B cell (primary cell): ENCODE measurements around the gene ALDH3A1. TPM values are rescaled to one million over a fixed set of nuclear protein-coding genes. Genes with fewer than 3 reads are reported as not detected.

ENCODE experiments used
- ATAC-seq: fragments of 200-7000 bp; cut with Tn5 transposase; one replicate; pipeline ENCODE4 v1.10.0; 2021; ENCODE audit warnings: low read depth, mild to moderate bottlenecking, moderate number of reproducible peaks, moderate library complexity
- CTCF ChIA-PET: fragments of 350-600 bp; sonication (Branson Sonifier 250); formaldehyde crosslinking; loops from one replicate; lab custom pipeline; 2021; ENCODE audit warnings: antibody characterized with exemption, inconsistent platforms; lab: Charles Lee
- POLR2A ChIA-PET: fragments of 350-600 bp; sonication (Branson Sonifier 250); formaldehyde crosslinking; loops from one replicate; lab custom pipeline; 2021; ENCODE audit warnings: antibody characterized with exemption; lab: Charles Lee
- DNase-seq: peaks from one replicate; pipeline ENCODE4 v3.0.0; 2013
- H2AFZ ChIP-seq: 2 replicates; pipeline ENCODE4 v1.6.1; 2012; ENCODE audit warnings: mild to moderate bottlenecking, low read depth, low read length; ENCODE audit not compliant: insufficient read depth, poor library complexity, severe bottlenecking
- H3K27ac ChIP-seq, 2 donors: 1 replicate in 1 of 2; 2 replicates in 1 of 2; pipeline ENCODE4 v1.5.1; 2012 to 2013; ENCODE audit warnings: low read length in 2 of 2, mild to moderate bottlenecking in 2 of 2, moderate library complexity in 1 of 2
- H3K27me3 ChIP-seq, 4 experiments: fragments of 200-600 bp in 1 of 4; sonication (generic) in 1 of 4; replicated peaks in 1 of 4; 1 replicate in 2 of 4; 2 replicates in 2 of 4; pipeline versions ENCODE4 v1.6.1 to v1.7.0; 2013 to 2016; ENCODE audit warnings: low read length in 3 of 4, mild to moderate bottlenecking in 2 of 4, mixed read lengths in 1 of 4, moderate library complexity in 1 of 4; ENCODE audit not compliant: insufficient read depth in 4 of 4, control insufficient read depth in 3 of 4; ENCODE audit errors: control extremely low read depth in 1 of 4
- H3K36me3 ChIP-seq, 2 experiments: replicated peaks in 1 of 2; 1 replicate in 1 of 2; 2 replicates in 1 of 2; pipeline versions ENCODE4 v1.6.1 to v1.7.1; 2013; ENCODE audit warnings: low read length in 1 of 2; ENCODE audit not compliant: insufficient read depth in 2 of 2, control insufficient read depth in 1 of 2; ENCODE audit errors: control extremely low read depth in 1 of 2, extremely low read depth in 1 of 2
- H3K4me1 ChIP-seq, 2 donors: fragments of 200-600 bp in 1 of 2; sonication (generic) in 1 of 2; 1 replicate in 1 of 2; 2 replicates in 1 of 2; pipeline versions ENCODE4 v1.5.1 to v1.6.1; 2013 to 2017; ENCODE audit warnings: low read length in 2 of 2; ENCODE audit not compliant: control insufficient read depth in 2 of 2, insufficient read depth in 2 of 2
- H3K4me2 ChIP-seq: replicated peaks from 2 replicates; pipeline ENCODE3; 2012; ENCODE audit warnings: mild to moderate bottlenecking, low read depth, low read length; ENCODE audit not compliant: poor library complexity, severe bottlenecking
- H3K4me3 ChIP-seq, 5 experiments: fragments of 200-600 bp in 1 of 5; sonication (generic) in 1 of 5; 1 replicate in 3 of 5; 2 replicates in 2 of 5; pipeline versions ENCODE4 v1.5.1 to v1.7.0; 2011 to 2016; ENCODE audit warnings: low read length in 4 of 5, mild to moderate bottlenecking in 4 of 5, low read depth in 2 of 5, control low read depth in 1 of 5, moderate library complexity in 1 of 5; ENCODE audit not compliant: insufficient read depth in 1 of 5; ENCODE audit errors: control extremely low read depth in 1 of 5, extremely low read depth in 1 of 5
- H3K79me2 ChIP-seq: fragments of 200-600 bp; sonication (generic); one replicate; pipeline ENCODE4 v1.6.0; 2016; ENCODE audit warnings: low read length; ENCODE audit not compliant: control insufficient read depth, insufficient read depth
- H3K9ac ChIP-seq: fragments of 200-600 bp; sonication (generic); 2 replicates; pipeline ENCODE4 v1.6.1; 2017; ENCODE audit warnings: mild to moderate bottlenecking, low read length, moderate library complexity
- H3K9me3 ChIP-seq, 3 donors: one replicate each; pipeline versions ENCODE4 v1.6.1 to v1.7.1; 2013; ENCODE audit warnings: low read length in 2 of 3; ENCODE audit not compliant: control insufficient read depth in 2 of 3, insufficient read depth in 1 of 3; ENCODE audit errors: control extremely low read depth in 1 of 3
- H4K20me1 ChIP-seq: 2 replicates; pipeline ENCODE4 v1.6.0; 2012; ENCODE audit warnings: mild to moderate bottlenecking, low read length; ENCODE audit not compliant: insufficient read depth, control insufficient read depth, poor library complexity, severe bottlenecking
- H3K27ac Mint-ChIP-seq: one replicate; pipeline ENCODE4 v1.8.0; 2021; ENCODE audit warnings: mixed read lengths
- H3K27me3 Mint-ChIP-seq: one replicate; pipeline ENCODE4 v1.8.0; 2021; ENCODE audit warnings: mixed read lengths
- H3K4me1 Mint-ChIP-seq: one replicate; pipeline ENCODE4 v1.8.0; 2021; ENCODE audit warnings: mixed read lengths
- H3K4me3 Mint-ChIP-seq: one replicate; pipeline ENCODE4 v1.8.0; 2021; ENCODE audit warnings: mixed read lengths
- H3K9me3 Mint-ChIP-seq: one replicate; pipeline ENCODE4 v1.8.0; 2022; ENCODE audit warnings: mixed read lengths; ENCODE audit not compliant: insufficient read depth
- CTCF ChIP-seq: fragments of 200-600 bp; IDR thresholded peaks from one replicate; pipeline ENCODE4 v1.8.0; 2022; ENCODE audit warnings: antibody characterized with exemption, mild to moderate bottlenecking
- EZH2 ChIP-seq: IDR thresholded peaks from 2 replicates; pipeline ENCODE4 v1.6.1; 2012; ENCODE audit warnings: borderline replicate concordance, low read depth, mild to moderate bottlenecking, moderate library complexity, low read length; ENCODE audit not compliant: insufficient read depth, poor library complexity, severe bottlenecking
- WGBS: methylation state at CpG from one replicate; pipeline ENCODE4 v1.1.5; 2013; ENCODE audit warnings: missing lambda C conversion rate; ENCODE audit not compliant: insufficient coverage; 5-methylcytosine and 5-hydroxymethylcytosine counted together
- intact Hi-C: fragments of 100-400 bp; cut with micrococcal nuclease; formaldehyde crosslinking; loops from one replicate; pipeline ENCODE4 v1.10.0; 2022
- polyA plus RNA-seq: library from polyadenylated mRNA; depleted of rRNA; stranded (reverse); fragments of >200 nt; gene quantifications from 2 replicates; pipeline ENCODE4 v1.2.3, GENCODE V29; 2012
- total RNA-seq, 2 donors: library from RNA; stranded (reverse); fragments of 120-200 nt in 1 of 2; gene quantifications; 1 replicate in 1 of 2; 2 replicates in 1 of 2; pipeline versions ENCODE4 v1.2.3 to v1.2.4, GENCODE V29; 2013 to 2022

The ALDH3A1 gene
- total and polyA plus RNA-seq, 2 donors (not counting 1 experiment from before 2014, with no cell fraction given), result not detected

- Histone ChIP-seq H3K9me3 (no peaks in the 10 kb centered on the region), H3K27me3 (no peaks in the 10 kb centered on the region), H3K4me1 (no peaks in the 10 kb centered on the region), H3K36me3 (no peaks in the 10 kb centered on the region), H2AFZ (no peak overlapping the region), H3K79me2 (no peaks in the 10 kb centered on the region), H3K27ac (no peak overlapping the region), H3K9ac (no peak overlapping the region), H4K20me1 (no peaks in the 10 kb centered on the region), H3K4me3 (no peak overlapping the region), H3K4me2 (no peak overlapping the region)
- Mint-ChIP-seq H3K4me3 (no peak overlapping the region), H3K9me3 (no peaks in the 10 kb centered on the region), H3K27ac (no peak overlapping the region), H3K27me3 (peaks cover 3% of the 10 kb centered on the region), H3K4me1 (no peaks in the 10 kb centered on the region)
- 83% methylated on average over 15 of the region's 18 CpGs for WGBS
- DNase-seq (no peak), ATAC-seq (no peak)
- TF ChIP-seq CTCF (no peak), EZH2 (no peak)
- intact Hi-C loops, result no loop called here
- POLR2A ChIA-PET, result no interaction called here
- CTCF ChIA-PET, result interaction anchor here (1.1 kb wide), 1 partner anchor 48 kb away, joined by 4 read pairs; no protein-coding TSS in a partner anchor
Measured at GRCh38 chr17:19718613-19719354, 29.3 kb downstream of the ALDH3A1 start.

GRCh38 chr17:19718041-19718612, 30.0 kb downstream of the ALDH3A1 start:
- H3K27ac ChIP-seq, result no peak overlapping the region
- ChIA-PET POLR2A (no interaction called here), CTCF (interaction anchor here (1.1 kb wide), 1 partner anchor 48 kb away, joined by 4 read pairs; no protein-coding TSS in a partner anchor)
- Mint-ChIP-seq H3K4me1 (no peaks in the 10 kb centered on the region), H3K27me3 (peaks cover 3% of the 10 kb centered on the region), H3K9me3 (no peaks in the 10 kb centered on the region), H3K4me3 (no peak overlapping the region), H3K27ac (no peak overlapping the region)
- H4K20me1 ChIP-seq, result no peaks in the 10 kb centered on the region
- no peaks in the 10 kb centered on the region for H3K9me3 ChIP-seq
- H3K27me3 ChIP-seq, result no peaks in the 10 kb centered on the region
- H3K4me3 ChIP-seq, result no peak overlapping the region
- H3K4me2 ChIP-seq, result no peak overlapping the region
- no peak for DNase-seq
- no peak overlapping the region for H3K9ac ChIP-seq
- no peak overlapping the region for H2AFZ ChIP-seq
- ATAC-seq, result no peak
- intact Hi-C loops, result no loop called here
- 86% methylated on average over 12 of the region's 12 CpGs for WGBS
- TF ChIP-seq EZH2 (no peak), CTCF (no peak)
- no peaks in the 10 kb centered on the region for H3K36me3 ChIP-seq
- no peaks in the 10 kb centered on the region for H3K4me1 ChIP-seq
- no peaks in the 10 kb centered on the region for H3K79me2 ChIP-seq
